ENCODE data around the gene UMOD.

DNA sequence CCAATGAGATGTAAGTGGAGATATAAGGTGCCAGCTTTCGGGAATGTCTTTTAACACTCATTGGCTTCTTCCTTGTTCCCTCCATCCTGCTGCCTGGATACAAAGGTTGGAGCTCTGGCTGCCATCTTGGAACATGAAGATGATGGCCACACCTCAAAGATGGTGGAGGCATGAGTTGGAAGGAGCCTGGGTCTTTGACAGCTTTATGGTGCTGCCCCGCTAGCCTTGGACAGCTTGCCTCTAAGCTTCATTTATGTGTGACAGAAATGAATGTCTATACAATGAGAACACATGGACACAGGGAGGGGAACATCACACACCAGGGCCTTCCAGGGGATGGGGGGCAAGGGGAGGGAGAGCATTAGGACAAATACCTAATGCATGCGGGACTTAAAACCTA, 38.8 kb downstream of the UMOD start:
- TF ChIP-seq POLR2AphosphoS5 (IDR thresholded peaks at IDR 0.05; ENCODE audit: low read depth, low read length) (no peak), POLR2A (IDR thresholded peaks at IDR 0.05; ENCODE audit: low read depth, low read length) (no peak), TAF1 (IDR thresholded peaks at IDR 0.05; ENCODE audit: low read depth, low read length) (no peak)

All from GM12891 (cell line).